RWPE1 (cell line): ENCODE results near the gene SPRR1A.
"Not testable (repeated sequence)": the region's sequence is repeated elsewhere in the genome, so short reads cannot be mapped to it uniquely, and the experiment has no call there.

ENCODE experiments used
- CTCF ChIA-PET: fragments of 350-600 bp; sonication (Branson Sonifier 250); formaldehyde crosslinking; extraction: SDS; loops from one replicate; lab custom pipeline; 2021; lab: Yijun Ruan, JAX
- POLR2A ChIA-PET: fragments of 400-600 bp; formaldehyde crosslinking; extraction: SDS; loops from one replicate; lab custom pipeline; 2020; ENCODE audit warnings: antibody characterized with exemption; ENCODE audit not compliant: low non-redundant PET; lab: Yijun Ruan, JAX
- DNase-seq: peaks from one replicate; pipeline ENCODE4 v3.0.0; 2012; ENCODE audit warnings: low spot score
- H3K27ac ChIP-seq: fragments of 450-650 bp; 2 replicates; pipeline ENCODE4 v1.5.1; 2017
- TF ChIP-seq, protein P1 (sequence below): fragments of 450-650 bp; conservative IDR thresholded peaks from 2 replicates; pipeline ENCODE4 v1.5.1; 2017; ENCODE audit warnings: low read depth, mild to moderate bottlenecking

SPRR1A gene

DNA sequence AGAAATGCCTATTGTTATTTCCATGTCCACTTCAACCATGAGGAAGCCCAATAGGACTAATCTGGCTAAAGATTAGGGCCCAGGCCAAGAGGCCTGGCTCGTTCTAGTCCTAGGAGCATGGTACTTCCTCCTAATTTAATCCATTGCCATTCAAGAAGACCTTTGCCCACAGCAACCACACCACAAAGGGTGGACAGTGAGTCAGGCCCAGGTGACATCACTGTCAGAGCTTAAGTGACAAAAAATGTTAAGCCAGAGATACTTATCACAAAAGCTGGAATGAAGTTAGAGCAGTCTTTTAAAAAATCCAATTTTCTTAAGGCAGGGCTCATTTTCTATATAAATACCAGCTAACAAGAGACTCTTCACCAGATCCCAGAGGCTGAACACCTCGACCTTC lies 17.5 kb downstream of the SPRR1A start, which contains the start of gene SPRR3:
Gene SPRR3 (plus strand): TSS at position 368 of the 400 bp plus-strand sequence. CDS start 1,272 bp downstream, outside the sequence.
- H3K27ac ChIP-seq: no peak within 1 kb of the TSS
- DNase-seq: no peak
- TF ChIP-seq, protein P1, sequence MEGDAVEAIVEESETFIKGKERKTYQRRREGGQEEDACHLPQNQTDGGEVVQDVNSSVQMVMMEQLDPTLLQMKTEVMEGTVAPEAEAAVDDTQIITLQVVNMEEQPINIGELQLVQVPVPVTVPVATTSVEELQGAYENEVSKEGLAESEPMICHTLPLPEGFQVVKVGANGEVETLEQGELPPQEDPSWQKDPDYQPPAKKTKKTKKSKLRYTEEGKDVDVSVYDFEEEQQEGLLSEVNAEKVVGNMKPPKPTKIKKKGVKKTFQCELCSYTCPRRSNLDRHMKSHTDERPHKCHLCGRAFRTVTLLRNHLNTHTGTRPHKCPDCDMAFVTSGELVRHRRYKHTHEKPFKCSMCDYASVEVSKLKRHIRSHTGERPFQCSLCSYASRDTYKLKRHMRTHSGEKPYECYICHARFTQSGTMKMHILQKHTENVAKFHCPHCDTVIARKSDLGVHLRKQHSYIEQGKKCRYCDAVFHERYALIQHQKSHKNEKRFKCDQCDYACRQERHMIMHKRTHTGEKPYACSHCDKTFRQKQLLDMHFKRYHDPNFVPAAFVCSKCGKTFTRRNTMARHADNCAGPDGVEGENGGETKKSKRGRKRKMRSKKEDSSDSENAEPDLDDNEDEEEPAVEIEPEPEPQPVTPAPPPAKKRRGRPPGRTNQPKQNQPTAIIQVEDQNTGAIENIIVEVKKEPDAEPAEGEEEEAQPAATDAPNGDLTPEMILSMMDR: no peak
- ChIA-PET CTCF (no interaction called here), POLR2A (no interaction called here)

- CTCF ChIA-PET: interaction anchor here (0.5 kb wide), 1 partner anchor 302 kb away, joined by 3 read pairs; no protein-coding TSS in a partner anchor
- POLR2A ChIA-PET, H3K27ac ChIP-seq, DNase-seq: not testable (repeated sequence)
Measured at GRCh38 chr1:153011235-153011758, 27.4 kb downstream of the SPRR1A start.

DNA sequence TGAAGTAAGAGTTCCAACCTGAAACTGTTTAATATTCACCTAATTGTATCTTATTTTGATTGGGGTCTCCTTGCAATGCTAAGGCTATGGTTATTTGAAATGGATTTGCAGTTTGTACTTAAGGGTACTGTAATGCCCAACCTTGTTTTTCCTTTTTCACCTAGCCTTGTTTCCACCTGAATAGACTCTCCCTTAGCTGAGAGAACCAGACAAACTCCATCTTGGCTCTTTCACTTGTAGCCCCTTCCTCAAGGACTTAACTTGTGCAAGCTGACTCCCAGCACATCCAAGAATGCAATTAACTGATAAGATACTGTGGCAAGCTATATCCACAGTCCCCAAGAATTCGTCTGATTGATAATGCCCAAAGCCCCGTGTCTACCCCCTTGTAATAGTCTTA lies 37.9 kb downstream of the SPRR1A start:
- H3K27ac ChIP-seq, POLR2A ChIA-PET, DNase-seq, CTCF ChIA-PET: not testable (repeated sequence)

DNA sequence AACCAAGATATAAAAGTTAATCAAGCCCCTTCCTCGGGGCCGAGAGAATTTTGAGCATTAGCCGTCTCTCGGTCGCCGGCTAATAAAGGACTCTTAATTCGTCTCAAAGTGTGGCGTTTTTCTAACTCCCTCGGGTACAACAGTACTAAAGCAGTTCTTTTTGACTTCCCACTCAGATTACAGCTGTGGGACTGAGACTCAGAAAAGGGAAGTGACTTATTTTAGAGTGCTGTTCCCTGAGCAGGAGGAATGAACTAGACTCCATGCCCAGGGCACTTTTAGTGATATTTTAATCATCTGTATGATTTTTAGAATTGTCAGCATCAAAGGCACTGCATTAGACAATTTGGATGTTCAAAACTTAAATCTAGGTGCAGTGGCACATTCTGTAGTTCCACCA lies 38.5 kb downstream of the SPRR1A start:
- CTCF ChIA-PET, POLR2A ChIA-PET, H3K27ac ChIP-seq, DNase-seq: not testable (repeated sequence)

DNA sequence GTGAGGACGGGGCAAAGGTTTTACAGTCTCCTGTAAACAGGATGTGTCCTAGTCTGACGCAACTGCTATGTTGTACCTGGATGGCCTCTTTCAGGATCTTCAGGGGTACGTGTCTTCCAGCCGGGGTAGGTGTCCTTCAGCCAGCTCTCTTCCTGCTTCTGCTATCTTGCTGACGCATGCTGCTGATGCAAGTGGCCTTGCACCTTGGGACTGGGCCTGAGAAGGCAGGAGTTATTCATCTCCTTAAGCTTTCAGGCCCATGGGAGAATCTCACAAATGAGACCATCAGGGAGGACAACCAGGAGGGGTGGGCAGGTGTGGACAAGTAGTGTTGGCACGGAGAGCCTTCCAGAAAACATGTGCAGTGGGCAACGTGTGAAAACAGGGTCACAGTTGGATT lies 39.2 kb downstream of the SPRR1A start:
- ChIA-PET CTCF (no interaction called here), POLR2A (no interaction called here)
- H3K27ac ChIP-seq: no peak overlapping the region
- TF ChIP-seq, protein P1: no peak
- DNase-seq: no peak

DNA sequence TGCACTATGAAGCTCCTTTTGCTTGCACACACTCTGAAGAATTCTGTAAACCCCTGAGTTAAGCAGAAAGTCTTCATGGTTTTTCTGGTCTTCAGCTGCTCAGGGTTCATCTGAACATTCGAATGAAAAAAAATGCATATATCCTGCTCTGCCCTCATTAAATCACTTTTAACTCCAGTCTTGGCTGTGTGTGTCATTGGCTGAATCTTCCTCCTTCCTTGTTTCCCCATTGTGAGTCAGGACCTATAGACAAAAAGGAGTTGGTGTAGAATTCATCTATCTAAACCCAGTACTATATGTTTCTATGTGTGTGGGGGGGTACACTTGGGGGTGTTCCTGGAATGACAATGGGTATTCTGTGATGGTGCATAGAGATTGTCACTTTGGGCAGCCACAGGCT lies 40.5 kb downstream of the SPRR1A start:
- no peak overlapping the region for H3K27ac ChIP-seq
- DNase-seq: no peak
- TF ChIP-seq, protein P1: no peak
- CTCF ChIA-PET: interaction anchor here (0.6 kb wide), 1 partner anchor 154 kb away, joined by 3 read pairs; no protein-coding TSS in a partner anchor
- POLR2A ChIA-PET: no interaction called here

GRCh38 chr1:153025797-153026196 lies 41.9 kb downstream of the SPRR1A start:
- DNase-seq: peak; percentile 41
- CTCF ChIA-PET: interaction anchor here (0.6 kb wide), 1 partner anchor 159 kb away, joined by 4 read pairs; no protein-coding TSS in a partner anchor
- TF ChIP-seq, protein P1: no peak
- POLR2A ChIA-PET: no interaction called here
- H3K27ac ChIP-seq: no peak overlapping the region

GRCh38 chr1:153028766-153029165 lies 44.9 kb downstream of the SPRR1A start:
- POLR2A ChIA-PET: no interaction called here
- no peak overlapping the region for H3K27ac ChIP-seq
- CTCF ChIA-PET: no interaction called here
- no peak for DNase-seq
- TF ChIP-seq, protein P1: no peak
